ENCODE measurements around the gene GDE1.

GDE1 gene

GRCh38 chr16:19523559-19524355 is 1.9 kb upstream of the GDE1 start, which contains the start of gene CCP110:
Gene CCP110 (plus strand): TSS chr16:19523942. CDS start chr16:19527882, 3,940 bp downstream.
- DNase-seq = peak; percentile 88 to 97 (median 92)

GRCh38 chr16:19523184-19523558 is 1.3 kb upstream of the GDE1 start:
- DNase-seq = no peak

GRCh38 chr16:19522760-19523159 is 862 bp upstream of the GDE1 start:
- DNase-seq = no peak

GRCh38 chr16:19522397-19522732 is 467 bp upstream of the GDE1 start:
- peak in 1 of 3 experiments; percentile 33 for DNase-seq

- peak in 1 of 3 experiments; percentile 45 for DNase-seq
Observed at GRCh38 chr16:19520861-19521331, 1.0 kb downstream of the GDE1 start.

GRCh38 chr16:19518388-19518787 is 3.5 kb downstream of the GDE1 start:
- DNase-seq = no peak

GRCh38 chr16:19517424-19518089 is 4.3 kb downstream of the GDE1 start:
- no peak for DNase-seq

- no peak for DNase-seq
Observed at GRCh38 chr16:19515757-19516156, 6.1 kb downstream of the GDE1 start.

GRCh38 chr16:19513377-19514053 is 8.4 kb downstream of the GDE1 start:
- no peak for DNase-seq

- no peak for DNase-seq
Observed at GRCh38 chr16:19512297-19512696, 9.6 kb downstream of the GDE1 start.

GRCh38 chr16:19507867-19508266 is 14.0 kb downstream of the GDE1 start:
- no peak for DNase-seq

GRCh38 chr16:19506965-19507364 is 14.9 kb downstream of the GDE1 start:
- DNase-seq = no peak

GRCh38 chr16:19505600-19506303 is 16.1 kb downstream of the GDE1 start:
- DNase-seq = no peak

GRCh38 chr16:19503461-19504075 is 18.3 kb downstream of the GDE1 start:
- no peak for DNase-seq

- peak; percentile 48 to 89 (median 65) for DNase-seq
Observed at GRCh38 chr16:19502395-19503131, 19.3 kb downstream of the GDE1 start.

GRCh38 chr16:19499481-19499880 is 22.4 kb downstream of the GDE1 start:
- DNase-seq = no peak

- DNase-seq = no peak
Observed at GRCh38 chr16:19499006-19499405, 22.9 kb downstream of the GDE1 start.

- DNase-seq = no peak
Observed at GRCh38 chr16:19497176-19497575, 24.7 kb downstream of the GDE1 start.

- DNase-seq = no peak
Observed at GRCh38 chr16:19490619-19491018, 31.3 kb downstream of the GDE1 start.

- no peak for DNase-seq
Observed at GRCh38 chr16:19488213-19488640, 33.7 kb downstream of the GDE1 start.

GRCh38 chr16:19486750-19487325 is 35.1 kb downstream of the GDE1 start:
- DNase-seq = peak in 1 of 3 experiments; percentile 4
